Right lobe of liver (tissue), 6 donors: ENCODE data around the gene ACO2. TPM values are rescaled to one million over a fixed set of nuclear protein-coding genes. Genes with fewer than 3 reads are reported as not detected.

Experiments
- ATAC-seq, 4 donors: fragments of 200-7000 bp; cut with Tn5 transposase; one replicate each; pipeline ENCODE4 v1.9.1; 2020; ENCODE audit warnings: mild to moderate bottlenecking in 4 of 4, moderate library complexity in 4 of 4
- DNase-seq, 3 donors: peaks; one replicate each; pipeline ENCODE4 v3.0.0-alpha.2; 2020
- H3K27ac ChIP-seq, 3 donors: fragments of 200-600 bp; one replicate each; pipeline ENCODE4 v1.8.0; 2022
- H3K27me3 ChIP-seq, 2 donors: fragments of 200-600 bp; one replicate each; pipeline ENCODE4 v1.8.0; 2022
- H3K36me3 ChIP-seq, 4 donors: fragments of 200-600 bp; sonication (generic) in 1 of 4; one replicate each; pipeline versions ENCODE4 v1.5.1 to v1.8.0; 2017 to 2022; ENCODE audit warnings: control low read depth in 1 of 4
- H3K4me1 ChIP-seq, 4 donors: fragments of 200-600 bp; sonication (generic) in 1 of 4; one replicate each; pipeline versions ENCODE4 v1.5.1 to v1.8.0; 2017 to 2022; ENCODE audit warnings: control low read depth in 1 of 4
- H3K4me3 ChIP-seq, 3 donors: fragments of 200-600 bp; one replicate each; pipeline ENCODE4 v1.8.0; 2022
- H3K9me3 ChIP-seq, 4 donors: fragments of 200-600 bp; sonication (generic) in 1 of 4; one replicate each; pipeline versions ENCODE4 v1.5.1 to v1.8.0; 2017 to 2022; ENCODE audit warnings: control low read depth in 1 of 4
- POLR2A ChIP-seq: fragments of 450-650 bp; IDR thresholded peaks from one replicate; pipeline ENCODE4 v1.6.1; 2017; ENCODE audit warnings: antibody characterized with exemption, mild to moderate bottlenecking
- WGBS: methylation state at CpG from one replicate; pipeline ENCODE4 v1.1.6; 2018; ENCODE audit warnings: low coverage, low lambda C conversion rate; ENCODE audit not compliant: insufficient coverage; ENCODE audit errors: missing lambda C conversion rate; 5-methylcytosine and 5-hydroxymethylcytosine counted together
- intact Hi-C, 2 donors: fragments of 100-400 bp; cut with DNase I; formaldehyde crosslinking; loops; one replicate each; pipeline versions ENCODE4 v1.11.2 to v1.14.1; 2022
- total RNA-seq, 6 experiments: library from RNA; depleted of rRNA in 2 of 6; stranded (reverse); fragments of >200 nt in 2 of 6; fragmentation: NEBNext Ultra II Directional in 3 of 6; extraction: Animal tissue kit (Norgen Biotek cat#: 25700) in 3 of 6; gene quantifications; one replicate each; pipeline versions ENCODE4 v1.1.0 to v1.2.4, GENCODE V29; 2016 to 2023
- TF ChIP-seq, protein P1 (sequence below), 4 donors: fragments of 200-600 bp in 3 of 4; fragments of 450-650 bp in 1 of 4; IDR thresholded peaks; one replicate each; pipeline versions ENCODE4 v1.5.1 to v1.8.0; 2016 to 2022; ENCODE audit warnings: antibody characterized with exemption in 4 of 4, mild to moderate bottlenecking in 2 of 4
- donor health status: DM: no; HTN: yes; CAD: no.
- donor health status: DM: no; HTN: no; CAD: no.
- donor health status: DM: no; HTN: no; CAD: no.
- donor health status: DM: no; HTN: yes; CAD: no.
- donor health status: DM: no; HTN: yes; CAD: no.

The ACO2 gene
- total RNA-seq, 6 experiments from 2014 or later, result 62.6 to 135 (median 66.8) TPM

DNA sequence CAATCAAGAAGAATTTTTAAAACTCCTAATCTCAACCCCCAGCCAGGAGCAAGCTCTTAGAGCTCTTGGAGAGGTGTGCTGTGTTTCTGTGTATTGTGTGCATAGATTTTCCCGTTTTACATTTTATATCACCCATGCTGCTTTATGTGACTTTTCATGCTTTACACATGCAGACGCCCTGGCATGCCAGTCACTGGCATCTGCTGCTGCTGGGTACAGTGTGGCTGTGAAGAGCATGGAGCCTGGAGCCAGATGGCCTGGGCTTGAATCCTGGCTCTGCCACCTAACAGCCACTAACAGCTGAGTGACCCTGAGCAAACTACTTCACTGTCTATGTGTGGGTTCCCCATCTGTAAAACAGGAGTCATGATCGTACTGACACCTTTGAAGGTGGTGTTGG, 52.2 kb downstream of the ACO2 start:
- Histone ChIP-seq H3K4me1 (peaks cover 0 to 40% (median 19%) of the 10 kb centered on the region in 4 donors), H3K27me3 (no peaks in the 10 kb centered on the region), H3K4me3 (no peak overlapping the region), H3K36me3 (peaks cover 0 to 30% (median 9%) of the 10 kb centered on the region in 4 donors), H3K9me3 (no peaks in the 10 kb centered on the region), H3K27ac (no peak overlapping the region)
- intact Hi-C loops, result no loop called here
- WGBS, result 74% methylated on average over 3 of the region's 3 CpGs
- DNase-seq (no peak), ATAC-seq (no peak)
- TF ChIP-seq, protein P1, sequence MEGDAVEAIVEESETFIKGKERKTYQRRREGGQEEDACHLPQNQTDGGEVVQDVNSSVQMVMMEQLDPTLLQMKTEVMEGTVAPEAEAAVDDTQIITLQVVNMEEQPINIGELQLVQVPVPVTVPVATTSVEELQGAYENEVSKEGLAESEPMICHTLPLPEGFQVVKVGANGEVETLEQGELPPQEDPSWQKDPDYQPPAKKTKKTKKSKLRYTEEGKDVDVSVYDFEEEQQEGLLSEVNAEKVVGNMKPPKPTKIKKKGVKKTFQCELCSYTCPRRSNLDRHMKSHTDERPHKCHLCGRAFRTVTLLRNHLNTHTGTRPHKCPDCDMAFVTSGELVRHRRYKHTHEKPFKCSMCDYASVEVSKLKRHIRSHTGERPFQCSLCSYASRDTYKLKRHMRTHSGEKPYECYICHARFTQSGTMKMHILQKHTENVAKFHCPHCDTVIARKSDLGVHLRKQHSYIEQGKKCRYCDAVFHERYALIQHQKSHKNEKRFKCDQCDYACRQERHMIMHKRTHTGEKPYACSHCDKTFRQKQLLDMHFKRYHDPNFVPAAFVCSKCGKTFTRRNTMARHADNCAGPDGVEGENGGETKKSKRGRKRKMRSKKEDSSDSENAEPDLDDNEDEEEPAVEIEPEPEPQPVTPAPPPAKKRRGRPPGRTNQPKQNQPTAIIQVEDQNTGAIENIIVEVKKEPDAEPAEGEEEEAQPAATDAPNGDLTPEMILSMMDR (IDR thresholded peaks at IDR 0.05), result no peak
- no peak for TF ChIP-seq POLR2A

DNA sequence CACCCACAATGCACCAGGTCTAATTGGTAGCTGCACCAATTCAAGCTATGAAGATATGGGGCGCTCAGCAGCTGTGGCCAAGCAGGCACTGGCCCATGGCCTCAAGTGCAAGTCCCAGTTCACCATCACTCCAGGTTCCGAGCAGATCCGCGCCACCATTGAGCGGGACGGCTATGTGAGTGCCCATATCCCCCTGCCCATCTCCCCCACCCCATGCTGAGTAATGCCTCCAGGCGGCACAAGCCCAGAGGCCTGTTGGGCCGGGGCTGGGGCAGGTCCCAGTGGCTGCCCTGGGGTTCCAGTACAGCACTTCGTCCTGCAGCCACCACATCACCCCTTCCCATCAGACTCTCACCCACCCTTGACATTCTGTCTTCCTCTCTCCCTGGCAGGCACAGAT, 53.9 kb downstream of the ACO2 start:
- ATAC-seq (no peak), DNase-seq (no peak)
- Histone ChIP-seq H3K4me3 (no peak overlapping the region), H3K27ac (peak overlapping the region; percentile 66 to 83 (median 73)), H3K9me3 (no peaks in the 10 kb centered on the region), H3K4me1 (peaks cover 0 to 46% (median 21%) of the 10 kb centered on the region in 4 donors), H3K36me3 (peaks cover 0 to 36% (median 16%) of the 10 kb centered on the region in 4 donors), H3K27me3 (no peaks in the 10 kb centered on the region)
- TF ChIP-seq, protein P1 (IDR thresholded peaks at IDR 0.05), result no peak
- TF ChIP-seq POLR2A, result no peak
- 92% methylated on average over 2 of the region's 9 CpGs for WGBS
- intact Hi-C loops, result no loop called here

DNA sequence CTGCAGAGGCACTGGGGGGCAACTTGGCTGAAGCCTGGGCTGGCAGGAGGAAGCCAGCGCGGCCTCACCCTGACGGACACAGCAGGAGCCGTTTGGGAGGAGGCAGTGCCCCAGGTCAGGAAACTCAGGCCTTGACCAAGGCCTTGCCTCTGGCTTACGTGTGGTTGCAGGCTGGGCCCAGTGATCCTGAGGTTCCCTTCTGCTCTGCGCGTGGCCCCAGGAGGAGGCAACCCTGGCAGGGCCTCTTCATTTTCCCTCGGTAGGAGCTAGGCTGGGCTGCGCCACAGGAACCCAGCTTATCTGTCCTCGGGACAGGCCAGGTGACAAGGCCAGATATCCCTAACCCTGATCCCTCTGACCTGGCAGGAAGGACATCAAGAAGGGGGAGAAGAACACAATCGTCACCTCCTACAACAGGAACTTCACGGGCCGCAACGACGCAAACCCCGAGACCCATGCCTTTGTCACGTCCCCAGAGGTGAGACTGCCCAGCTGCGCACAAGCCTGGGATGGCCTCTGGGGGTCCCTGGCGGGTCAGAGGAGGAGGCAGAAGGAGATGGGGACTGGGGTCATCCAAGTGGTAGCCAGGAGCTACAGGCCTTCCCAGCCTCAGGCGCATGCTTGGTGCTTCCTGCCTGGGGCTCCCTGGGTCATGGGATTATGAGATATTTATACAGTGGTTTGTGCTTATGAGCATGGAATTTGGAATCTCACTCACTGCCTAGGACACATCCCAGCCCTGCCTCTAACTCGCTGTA, 54.7 kb downstream of the ACO2 start:
- intact Hi-C loops, result no loop called here
- Histone ChIP-seq H3K4me3 (no peak overlapping the region), H3K4me1 (peaks cover 0 to 46% (median 21%) of the 10 kb centered on the region in 4 donors), H3K27ac (peak overlapping the region; percentile 66 to 83 (median 73)), H3K36me3 (peaks cover 0 to 38% (median 15%) of the 10 kb centered on the region in 4 donors), H3K9me3 (no peaks in the 10 kb centered on the region), H3K27me3 (no peaks in the 10 kb centered on the region)
- ATAC-seq (peak; percentile 18 to 24 (median 23)), DNase-seq (no peak)
- WGBS, result 33% methylated on average over 1 of the region's 21 CpGs
- TF ChIP-seq, protein P1 (IDR thresholded peaks at IDR 0.05), result no peak
- no peak for TF ChIP-seq POLR2A

DNA sequence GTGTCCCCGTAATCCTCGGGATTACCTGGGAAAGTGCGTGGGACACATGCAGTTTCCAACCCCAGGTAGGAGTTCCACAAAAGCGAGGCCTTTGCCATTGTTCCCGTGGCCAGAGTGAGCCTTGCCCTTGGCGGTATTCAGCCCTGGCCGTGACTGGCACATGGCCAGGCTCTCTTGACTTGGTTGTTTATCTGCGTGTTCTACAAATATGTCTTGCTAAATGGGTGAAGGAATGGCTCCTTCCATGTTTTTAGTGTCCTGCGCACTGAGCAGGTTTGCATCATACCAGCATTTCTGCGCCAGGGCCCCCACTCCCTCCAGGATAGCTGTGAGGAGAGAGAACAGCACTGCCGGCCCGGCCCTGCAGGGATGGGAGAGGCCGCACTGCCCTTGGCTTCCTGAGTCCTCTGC, 55.3 kb downstream of the ACO2 start:
- no peaks in the 10 kb centered on the region for H3K9me3 ChIP-seq
- ATAC-seq (peak; percentile 28 to 60 (median 57)), DNase-seq (peak; percentile 74 to 90 (median 87))
- peaks cover 0 to 44% (median 14%) of the 10 kb centered on the region in 4 donors for H3K36me3 ChIP-seq
- TF ChIP-seq, protein P1 (IDR thresholded peaks at IDR 0.05), result no peak
- peak; percentile 6 for TF ChIP-seq POLR2A
- no peak overlapping the region for H3K4me3 ChIP-seq
- 20% methylated on average over 6 of the region's 13 CpGs for WGBS
- no peaks in the 10 kb centered on the region for H3K27me3 ChIP-seq
- H3K4me1 ChIP-seq, result peaks cover 0 to 46% (median 21%) of the 10 kb centered on the region in 4 donors
- intact Hi-C loops, result no loop called here
- H3K27ac ChIP-seq, result peak overlapping the region; percentile 66 to 83 (median 73)
